HepG2 (cell line): Measurements from ENCODE around the gene DHCR7. TPM values are rescaled to one million over a fixed set of nuclear protein-coding genes. Genes with fewer than 3 reads are reported as not detected.
A peak's percentile ranks its signal among the peaks of the same experiment; 100 is the strongest.

Source experiments
- GZF1 ChIP-seq: sonication (generic); formaldehyde crosslinking; IDR thresholded peaks from 2 replicates; pipeline ENCODE4 v1.5.1; 2020; ENCODE audit warnings: mild to moderate bottlenecking, missing genetic modification reagents
- MEIS1 ChIP-seq: sonication (generic); formaldehyde crosslinking; IDR thresholded peaks from 2 replicates; pipeline ENCODE4 v1.9.0; 2021; ENCODE audit warnings: mild to moderate bottlenecking, missing genetic modification reagents, moderate library complexity, borderline replicate concordance
- NONO ChIP-seq, 2 experiments: fragments of 450-650 bp in 1 of 2; sonication (generic) in 1 of 2; formaldehyde crosslinking in 1 of 2; IDR thresholded peaks in 1 of 2; conservative IDR thresholded peaks in 1 of 2; 2 replicates each; pipeline versions ENCODE4 v1.6.1 to v1.8.0; 2017 to 2022; ENCODE audit warnings: mild to moderate bottlenecking in 1 of 2, missing genetic modification reagents in 1 of 2, moderate library complexity in 1 of 2
- PRDM10 ChIP-seq: sonication (generic); formaldehyde crosslinking; IDR thresholded peaks from 2 replicates; pipeline ENCODE4 v1.4.0; 2020; ENCODE audit warnings: low read depth, missing genetic modification reagents
- PTBP1 ChIP-seq: fragments of 200-400 bp; formaldehyde crosslinking; IDR thresholded peaks from 2 replicates; pipeline ENCODE4 v1.6.1; 2018; ENCODE audit warnings: low read length, low read depth; ENCODE audit not compliant: poor library complexity, severe bottlenecking
- RXRA ChIP-seq: sonication (generic); formaldehyde crosslinking; IDR thresholded peaks from 2 replicates; pipeline ENCODE4 v1.5.1; 2020; ENCODE audit warnings: missing genetic modification reagents
- STAT5B ChIP-seq: sonication (generic); formaldehyde crosslinking; IDR thresholded peaks from 2 replicates; pipeline ENCODE4 v1.4.0; 2020; ENCODE audit warnings: missing genetic modification reagents
- ZBED4 ChIP-seq: sonication (generic); formaldehyde crosslinking; IDR thresholded peaks from 2 replicates; pipeline ENCODE4 v1.4.0; 2020; ENCODE audit warnings: missing genetic modification reagents, borderline replicate concordance
- ZBTB44 ChIP-seq: sonication (generic); formaldehyde crosslinking; IDR thresholded peaks from 2 replicates; pipeline ENCODE4 v1.4.0; 2020; ENCODE audit warnings: missing genetic modification reagents
- ZNF281 ChIP-seq: sonication (generic); formaldehyde crosslinking; IDR thresholded peaks from 2 replicates; pipeline ENCODE4 v1.4.0; 2020; ENCODE audit warnings: missing genetic modification reagents, borderline replicate concordance
- ZNF563 ChIP-seq: sonication (generic); formaldehyde crosslinking; IDR thresholded peaks from 2 replicates; pipeline ENCODE4 v1.8.0; 2022; ENCODE audit warnings: mild to moderate bottlenecking, moderate library complexity, missing genetic modification reagents
- ZNF572 ChIP-seq: sonication (generic); formaldehyde crosslinking; IDR thresholded peaks from 2 replicates; pipeline ENCODE4 v1.5.1; 2020; ENCODE audit warnings: mild to moderate bottlenecking, missing genetic modification reagents
- ZNF780A ChIP-seq: sonication (generic); formaldehyde crosslinking; IDR thresholded peaks from 2 replicates; pipeline ENCODE4 v1.8.0; 2022; ENCODE audit warnings: mild to moderate bottlenecking, missing genetic modification reagents, moderate library complexity
- polyA plus RNA-seq, 8 experiments: library from polyadenylated mRNA; depleted of rRNA in 3 of 8; stranded (reverse) in 7 of 8; unstranded in 1 of 8; fragments of >200 nt; fragmentation: Illumina TruSeq in 4 of 8; extraction: Trizol in 4 of 8; gene quantifications; 2 replicates each; pipeline versions ENCODE4 v1.2.1 to v1.2.3, GENCODE V29; 2011 to 2016; ENCODE audit warnings: low read depth in 4 of 8, missing spikeins in 1 of 8, mixed read lengths in 1 of 8; ENCODE audit not compliant: insufficient read depth in 1 of 8
- total RNA-seq, 5 experiments: library from RNA; depleted of rRNA; stranded (reverse); fragments of >200 nt; fragmentation: Illumina TruSeq; extraction: Trizol; gene quantifications; 2 replicates each; pipeline ENCODE4 v1.2.3, GENCODE V29; 2016; ENCODE audit warnings: low read depth in 1 of 5

Gene DHCR7
- total and polyA plus RNA-seq, 2 of the 13 experiments (the other 11 are each of a cell fraction or from before 2014, with no cell fraction given), result 96.0 to 143 TPM

GRCh38 chr11:71448257-71449171 is at the start of gene DHCR7 (continued):
- TF ChIP-seq MEIS1 (CRISPR knock-in tag), result peak; percentile 66; the same call in 1 of the 2 replicates
- peak; percentile 60; the same call in 1 of the 2 replicates for TF ChIP-seq ZNF563 (CRISPR knock-in tag)
- no peak for TF ChIP-seq ZBTB44 (CRISPR knock-in tag)
- TF ChIP-seq ZNF281 (CRISPR knock-in tag), result peak; percentile 71
- TF ChIP-seq RXRA (CRISPR knock-in tag), result peak; percentile 44; the same call in 1 of the 2 replicates
- TF ChIP-seq STAT5B (CRISPR knock-in tag), result no peak
- TF ChIP-seq NONO (IDR thresholded peaks at IDR 0.05), result no peak
- TF ChIP-seq NONO (CRISPR knock-in tag; conservative IDR thresholded peaks at IDR 0.05), result peak; percentile 75
- no peak for TF ChIP-seq PTBP1
- peak; percentile 53; the same call in 1 of the 2 replicates for TF ChIP-seq ZNF572 (CRISPR knock-in tag)
- no peak; the same call in 1 of the 2 replicates for TF ChIP-seq ZNF780A
- no peak for TF ChIP-seq PRDM10
- peak; percentile 80; the same call in 1 of the 2 replicates for TF ChIP-seq GZF1 (CRISPR knock-in tag)
- peak; percentile 48; the same call in 1 of the 2 replicates for TF ChIP-seq ZBED4 (CRISPR knock-in tag)
